Pons (tissue), 1 donor: ENCODE data around the gene SMR3B.

Experiments used
- DNase-seq: peaks from one replicate; pipeline ENCODE4 v3.0.0-alpha.2; 2016; ENCODE audit warnings: low spot score

The SMR3B gene

DNA sequence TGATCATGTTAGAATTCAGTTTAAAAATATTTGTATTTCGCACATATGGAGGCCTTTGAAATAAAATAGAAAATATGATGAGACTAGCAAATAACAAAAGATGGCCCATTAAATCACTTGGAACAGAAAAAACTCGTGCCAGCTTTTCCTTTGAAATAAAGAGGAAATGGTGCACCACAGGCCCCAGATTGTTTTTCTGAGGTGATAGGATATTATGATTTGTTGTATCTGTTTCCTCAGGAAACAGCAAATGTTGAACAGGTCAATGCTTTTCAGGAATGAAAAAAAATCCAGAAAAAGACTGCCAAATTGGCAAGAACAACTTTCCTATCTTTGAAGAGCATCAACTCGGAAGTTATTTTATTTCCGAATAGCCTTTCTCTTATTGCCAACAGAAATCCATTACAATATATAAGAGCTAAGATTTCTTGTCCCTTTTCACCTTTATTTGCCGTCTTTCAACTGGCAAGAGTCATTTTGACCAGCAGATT lies at the start of gene SMR3B:
SMR3B (plus strand) TSS at position 441 of the 491 bp plus-strand sequence. CDS start 1,380 bp downstream, outside the sequence.
- no peak for DNase-seq

- DNase-seq, result no peak
Observed at GRCh38 chr4:70334681-70335080, 48.2 kb upstream of the SMR3B start, which contains the start of gene CABS1. Gene CABS1, plus strand, starts transcription at chr4:70334981. Its CDS starts 59 bp downstream, at chr4:70335040.

- no peak for DNase-seq
Observed at GRCh38 chr4:70336043-70336442, 46.9 kb upstream of the SMR3B start.

GRCh38 chr4:70337886-70338420 lies 45.0 kb upstream of the SMR3B start:
- no peak for DNase-seq

GRCh38 chr4:70356185-70356584 lies 26.7 kb upstream of the SMR3B start:
- DNase-seq, result no peak

GRCh38 chr4:70359115-70359661 lies 23.7 kb upstream of the SMR3B start:
- no peak for DNase-seq

- DNase-seq, result no peak
Observed at GRCh38 chr4:70360460-70360859, 22.5 kb upstream of the SMR3B start, which contains the start of gene SMR3A. Gene SMR3A, plus strand, starts transcription at chr4:70360760. Its CDS starts 1,356 bp downstream, at chr4:70362116.

- no peak for DNase-seq
Observed at GRCh38 chr4:70364002-70364401, 18.9 kb upstream of the SMR3B start.

DNA sequence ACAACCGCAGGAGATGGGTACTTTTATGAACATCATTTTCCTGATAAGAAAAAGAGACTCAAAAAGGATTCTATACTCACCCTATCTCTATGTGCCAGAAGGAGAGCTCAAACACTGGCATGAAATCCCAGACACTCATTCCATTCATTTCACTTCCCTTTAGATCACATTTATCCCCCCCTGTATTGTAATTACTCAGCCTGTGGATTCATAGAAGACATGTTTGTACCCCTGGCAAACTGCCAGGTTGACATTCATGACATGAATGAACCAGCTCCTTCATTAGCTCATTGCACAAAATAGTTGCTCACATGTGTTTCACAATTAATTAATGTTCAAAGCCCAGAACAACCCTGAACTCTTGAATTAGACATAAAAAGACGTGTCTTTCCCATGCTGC lies 17.5 kb upstream of the SMR3B start:
- DNase-seq, result no peak

DNA sequence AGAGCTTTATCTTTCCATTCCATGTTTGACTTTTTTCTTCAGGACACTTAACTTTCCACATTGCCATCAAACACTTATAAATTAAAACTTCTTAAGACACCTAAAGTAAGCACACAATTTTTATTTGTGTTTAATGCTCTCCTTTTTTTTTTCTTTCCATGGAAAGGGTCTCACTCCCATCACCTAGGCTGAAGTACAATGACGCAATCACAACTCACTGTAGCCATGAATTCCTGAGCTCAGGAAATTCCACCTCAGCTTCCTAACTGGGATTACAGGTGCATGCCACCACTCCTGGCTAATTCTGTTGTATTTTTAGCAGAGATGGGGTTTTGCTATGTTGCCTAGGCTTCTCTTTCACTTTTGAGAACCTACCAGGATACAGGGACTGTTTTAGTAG lies 15.1 kb upstream of the SMR3B start:
- no peak for DNase-seq

- DNase-seq, result no peak
Observed at GRCh38 chr4:70371987-70372386, 10.9 kb upstream of the SMR3B start.

- no peak for DNase-seq
Observed at GRCh38 chr4:70372760-70373159, 10.2 kb upstream of the SMR3B start.

- DNase-seq, result no peak
Observed at GRCh38 chr4:70380578-70380977, 2.4 kb upstream of the SMR3B start.

DNA sequence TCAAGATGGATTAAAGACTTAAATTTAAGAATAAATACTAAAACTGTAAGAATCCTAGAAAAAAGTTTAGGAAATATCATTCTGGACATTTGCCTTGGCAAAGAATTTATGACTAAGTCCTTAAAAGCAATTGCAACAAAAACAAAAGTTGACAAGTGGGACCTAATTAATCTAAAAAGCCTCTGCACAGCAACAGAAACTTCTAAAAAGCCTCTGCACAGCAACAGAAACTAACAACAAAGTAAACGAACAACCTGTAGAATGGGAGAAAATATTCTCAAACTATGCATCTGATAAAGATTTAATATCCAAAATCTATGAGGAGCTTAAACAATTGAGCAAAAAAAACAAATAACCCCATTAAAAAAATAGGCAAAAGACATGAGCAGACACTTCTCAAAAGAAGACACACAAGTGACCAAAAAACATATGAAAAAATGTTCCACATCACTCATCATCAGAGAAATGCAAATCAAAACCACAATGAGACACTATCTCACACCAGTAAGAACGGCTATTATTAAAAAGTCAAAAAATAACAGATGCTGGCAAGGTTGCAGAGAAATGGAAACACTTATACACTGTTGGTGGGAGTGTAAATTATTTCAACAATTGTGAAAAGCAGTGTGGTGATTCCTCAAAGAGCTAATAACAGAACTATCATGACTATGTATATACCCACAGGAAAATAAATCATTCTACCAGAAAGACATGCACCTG lies 9.3 kb downstream of the SMR3B start:
- no peak for DNase-seq

- no peak for DNase-seq
Observed at GRCh38 chr4:70397580-70397979, 14.6 kb downstream of the SMR3B start, which contains the start of gene OPRPN. Gene OPRPN, plus strand, starts transcription at chr4:70397940. Its CDS starts 1,346 bp downstream, at chr4:70399286.

DNA sequence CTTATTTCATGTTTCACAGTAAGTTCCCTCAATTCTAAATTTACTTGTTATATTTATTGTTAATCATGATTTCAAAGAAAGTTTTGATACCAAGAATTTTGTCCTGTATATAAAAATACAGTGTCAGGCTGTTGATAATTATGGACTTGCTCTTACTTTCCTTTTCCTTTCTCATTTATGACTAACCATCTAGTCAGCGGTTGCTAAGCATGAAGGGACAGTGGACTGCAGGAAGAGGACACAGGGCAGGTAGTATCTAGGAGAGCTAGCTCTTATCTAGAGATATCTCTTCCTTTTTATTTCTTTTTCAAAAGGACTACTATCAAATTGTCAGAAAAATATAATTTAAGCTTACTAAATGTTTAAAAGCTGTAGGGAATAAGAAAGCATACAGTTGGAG lies 16.4 kb downstream of the SMR3B start:
- no peak for DNase-seq

DNA sequence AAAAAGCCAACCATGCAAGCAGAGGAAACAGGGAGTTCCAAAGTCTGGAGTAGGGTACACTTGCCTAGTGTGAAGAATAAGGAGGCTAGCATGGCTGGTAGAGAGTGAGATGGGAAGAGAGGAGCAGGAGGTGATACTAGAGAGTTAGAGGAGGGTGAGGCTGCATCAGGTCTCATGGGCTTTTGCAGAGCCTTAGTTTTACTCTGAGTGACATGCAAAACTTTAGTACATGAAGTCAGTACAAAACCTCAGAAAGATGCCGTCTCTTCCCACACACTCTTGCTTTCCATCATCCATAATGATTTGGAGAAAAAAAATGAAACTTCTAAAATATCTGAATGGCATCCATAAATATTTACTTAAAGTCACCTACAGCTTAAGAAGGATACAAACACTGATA lies 19.8 kb downstream of the SMR3B start:
- no peak for DNase-seq

DNA sequence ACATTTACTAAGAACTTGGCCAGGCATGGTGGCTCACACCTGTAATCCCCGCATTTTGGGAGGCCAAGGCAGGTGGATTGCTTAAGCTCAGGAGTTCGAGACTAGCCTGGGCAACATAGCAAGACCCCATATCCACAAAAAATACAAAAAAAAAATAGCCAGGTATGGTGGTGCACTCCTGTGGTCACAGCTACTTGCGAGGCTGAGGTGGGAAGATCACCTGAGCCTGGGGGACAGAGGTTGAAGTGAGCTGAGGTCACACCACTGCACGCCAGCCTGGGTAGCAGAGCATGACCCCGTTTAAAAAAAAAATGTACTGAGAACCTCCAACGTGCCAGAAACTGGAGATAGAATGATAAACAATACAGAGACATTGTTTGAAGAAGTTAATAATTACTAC lies 22.8 kb downstream of the SMR3B start:
- no peak for DNase-seq

DNA sequence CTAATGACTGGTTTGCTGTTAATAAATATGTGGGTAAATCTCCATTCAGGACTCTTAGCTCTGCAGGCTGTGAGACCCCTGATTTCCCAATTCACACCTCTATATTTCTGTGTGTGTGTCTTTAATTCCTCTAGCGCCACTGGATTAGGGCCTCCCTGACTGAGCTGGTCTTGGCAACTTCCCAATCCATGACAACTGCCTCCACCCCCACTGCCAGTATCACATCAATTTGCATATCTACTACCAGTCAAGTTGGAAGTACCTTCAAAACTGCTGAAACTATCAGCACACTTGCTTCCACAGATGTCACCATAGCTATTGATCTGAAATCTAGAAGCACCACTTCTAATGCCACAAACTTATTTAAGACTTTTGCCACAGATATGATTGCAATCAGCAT lies 42.4 kb downstream of the SMR3B start:
- no peak for DNase-seq

- no peak for DNase-seq
Observed at GRCh38 chr4:70426789-70427188, 43.9 kb downstream of the SMR3B start.

GRCh38 chr4:70437197-70437596 lies 54.3 kb downstream of the SMR3B start:
- no peak for DNase-seq
